MM.1S (cell line): ENCODE results near the gene TTC7B.

Experiments used
- EZH2 ChIP-seq: fragments of 300-600 bp; sonication (generic); optimal IDR thresholded peaks from 2 replicates; pipeline ENCODE3; 2017; ENCODE audit warnings: low read depth, mild to moderate bottlenecking, antibody characterized with exemption, low read length, mixed read lengths
- EZH2phosphoT487 ChIP-seq: fragments of 300-600 bp; sonication (generic); IDR thresholded peaks from 2 replicates; pipeline ENCODE4 v1.6.1; 2018; ENCODE audit warnings: antibody characterized with exemption, low read length
- TF ChIP-seq, protein P1 (sequence below): fragments of 300-600 bp; sonication (generic); IDR thresholded peaks from 2 replicates; pipeline ENCODE4 v1.5.1; 2016; ENCODE audit warnings: antibody characterized with exemption, low read length, mixed read lengths

DNA sequence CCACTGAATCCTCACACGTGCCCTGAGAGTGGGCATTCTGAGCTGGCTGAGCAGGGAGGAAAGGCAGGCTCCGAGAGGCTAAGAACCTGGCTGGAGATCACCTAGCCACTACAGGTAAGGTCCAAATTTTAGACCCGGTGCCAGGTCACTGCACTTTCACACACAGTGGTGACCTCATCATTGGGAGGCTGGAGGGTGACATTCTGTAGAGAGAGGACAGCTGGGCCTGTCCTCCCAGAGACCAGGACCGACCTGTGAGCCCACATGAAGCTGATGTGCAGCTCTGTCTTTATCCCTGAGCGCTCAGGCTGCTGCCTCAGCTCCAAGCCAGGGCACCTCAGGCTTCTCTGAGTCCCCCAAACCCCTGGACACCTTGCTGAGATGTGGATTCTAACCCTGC, 4.1 kb downstream of the TTC7B start:
- TF ChIP-seq EZH2phosphoT487 (no peak), EZH2 (no peak)
- TF ChIP-seq, protein P1, sequence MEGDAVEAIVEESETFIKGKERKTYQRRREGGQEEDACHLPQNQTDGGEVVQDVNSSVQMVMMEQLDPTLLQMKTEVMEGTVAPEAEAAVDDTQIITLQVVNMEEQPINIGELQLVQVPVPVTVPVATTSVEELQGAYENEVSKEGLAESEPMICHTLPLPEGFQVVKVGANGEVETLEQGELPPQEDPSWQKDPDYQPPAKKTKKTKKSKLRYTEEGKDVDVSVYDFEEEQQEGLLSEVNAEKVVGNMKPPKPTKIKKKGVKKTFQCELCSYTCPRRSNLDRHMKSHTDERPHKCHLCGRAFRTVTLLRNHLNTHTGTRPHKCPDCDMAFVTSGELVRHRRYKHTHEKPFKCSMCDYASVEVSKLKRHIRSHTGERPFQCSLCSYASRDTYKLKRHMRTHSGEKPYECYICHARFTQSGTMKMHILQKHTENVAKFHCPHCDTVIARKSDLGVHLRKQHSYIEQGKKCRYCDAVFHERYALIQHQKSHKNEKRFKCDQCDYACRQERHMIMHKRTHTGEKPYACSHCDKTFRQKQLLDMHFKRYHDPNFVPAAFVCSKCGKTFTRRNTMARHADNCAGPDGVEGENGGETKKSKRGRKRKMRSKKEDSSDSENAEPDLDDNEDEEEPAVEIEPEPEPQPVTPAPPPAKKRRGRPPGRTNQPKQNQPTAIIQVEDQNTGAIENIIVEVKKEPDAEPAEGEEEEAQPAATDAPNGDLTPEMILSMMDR, result no peak
